ENCODE results near the gene AFF2.

AFF2 gene

GRCh38 chrX:149013081-149013480 is 512.7 kb downstream of the AFF2 start:
- ATAC-seq, result no peak

GRCh38 chrX:149021159-149021558 is 520.7 kb downstream of the AFF2 start:
- TF ChIP-seq ZNF70 (CRISPR knock-in tag; IDR thresholded peaks at IDR 0.05), result no peak
- TF ChIP-seq POU6F1 (CRISPR knock-in tag; IDR thresholded peaks at IDR 0.05; ENCODE audit: borderline replicate concordance, low read depth), result no peak
- TF ChIP-seq TOX (CRISPR knock-in tag; IDR thresholded peaks at IDR 0.05; ENCODE audit: borderline replicate concordance), result no peak
- ATAC-seq, result no peak

More at GRCh38 chrX:149013081-149013480, 512.7 kb downstream of the AFF2 start:
- TF ChIP-seq ZFP3 (CRISPR knock-in tag; IDR thresholded peaks at IDR 0.05) (no peak), ZFP30 (CRISPR knock-in tag; IDR thresholded peaks at IDR 0.05) (no peak), ESRRG (CRISPR knock-in tag; IDR thresholded peaks at IDR 0.05) (no peak), POU6F1 (CRISPR knock-in tag; IDR thresholded peaks at IDR 0.05; ENCODE audit: borderline replicate concordance, low read depth) (no peak), TSHZ2 (CRISPR knock-in tag; IDR thresholded peaks at IDR 0.05) (no peak), BACH2 (CRISPR knock-in tag; IDR thresholded peaks at IDR 0.05; ENCODE audit: borderline replicate concordance) (no peak), ZNF70 (CRISPR knock-in tag; IDR thresholded peaks at IDR 0.05) (no peak), SNAI2 (CRISPR knock-in tag; IDR thresholded peaks at IDR 0.05) (no peak)

- TF ChIP-seq TSHZ2 (CRISPR knock-in tag; IDR thresholded peaks at IDR 0.05), result no peak
- TF ChIP-seq CREB5 (CRISPR knock-in tag; IDR thresholded peaks at IDR 0.05; ENCODE audit: low read depth), result no peak
- no peak for TF ChIP-seq ZNF70 (CRISPR knock-in tag; IDR thresholded peaks at IDR 0.05)
- no peak for TF ChIP-seq ZFP30 (CRISPR knock-in tag; IDR thresholded peaks at IDR 0.05)
- no peak for TF ChIP-seq BACH2 (CRISPR knock-in tag; IDR thresholded peaks at IDR 0.05; ENCODE audit: borderline replicate concordance)
- TF ChIP-seq SNAI2 (CRISPR knock-in tag; IDR thresholded peaks at IDR 0.05), result no peak
- TF ChIP-seq TOX (CRISPR knock-in tag; IDR thresholded peaks at IDR 0.05; ENCODE audit: borderline replicate concordance), result no peak
- TF ChIP-seq OSR1 (CRISPR knock-in tag; IDR thresholded peaks at IDR 0.05), result no peak
- TF ChIP-seq PPARA (CRISPR knock-in tag; IDR thresholded peaks at IDR 0.05; ENCODE audit: borderline replicate concordance), result no peak
- no peak for TF ChIP-seq ZC3H10 (CRISPR knock-in tag; IDR thresholded peaks at IDR 0.05)
- TF ChIP-seq ESRRG (CRISPR knock-in tag; IDR thresholded peaks at IDR 0.05), result no peak
- TF ChIP-seq ZNF8 (CRISPR knock-in tag; IDR thresholded peaks at IDR 0.05), result no peak
- no peak for TF ChIP-seq CSDC2 (CRISPR knock-in tag; IDR thresholded peaks at IDR 0.05)
- no peak for ATAC-seq
Measured at GRCh38 chrX:149022485-149022884, 522.1 kb downstream of the AFF2 start.

GRCh38 chrX:149032449-149032848 is 532.0 kb downstream of the AFF2 start:
- TF ChIP-seq SNAI2 (CRISPR knock-in tag; IDR thresholded peaks at IDR 0.05) (no peak), ZNF70 (CRISPR knock-in tag; IDR thresholded peaks at IDR 0.05) (no peak), POU6F1 (CRISPR knock-in tag; IDR thresholded peaks at IDR 0.05; ENCODE audit: borderline replicate concordance, low read depth) (no peak), RARB (CRISPR knock-in tag; IDR thresholded peaks at IDR 0.05) (no peak), PPARA (CRISPR knock-in tag; IDR thresholded peaks at IDR 0.05; ENCODE audit: borderline replicate concordance) (no peak), TSHZ2 (CRISPR knock-in tag; IDR thresholded peaks at IDR 0.05) (no peak)
- no peak for ATAC-seq
